HG03571 (cell line): ENCODE results near the gene ACOT8.
"Not testable (repeated sequence)": the region's sequence is repeated elsewhere in the genome, so short reads cannot be mapped to it uniquely, and the experiment has no call there.

ENCODE experiments used
- ATAC-seq: cut with Tn5 transposase; IDR thresholded peaks from one replicate; pipeline ENCODE4 v1.9.1; 2021; ENCODE audit not compliant: unreplicated experiment

ACOT8 gene

DNA sequence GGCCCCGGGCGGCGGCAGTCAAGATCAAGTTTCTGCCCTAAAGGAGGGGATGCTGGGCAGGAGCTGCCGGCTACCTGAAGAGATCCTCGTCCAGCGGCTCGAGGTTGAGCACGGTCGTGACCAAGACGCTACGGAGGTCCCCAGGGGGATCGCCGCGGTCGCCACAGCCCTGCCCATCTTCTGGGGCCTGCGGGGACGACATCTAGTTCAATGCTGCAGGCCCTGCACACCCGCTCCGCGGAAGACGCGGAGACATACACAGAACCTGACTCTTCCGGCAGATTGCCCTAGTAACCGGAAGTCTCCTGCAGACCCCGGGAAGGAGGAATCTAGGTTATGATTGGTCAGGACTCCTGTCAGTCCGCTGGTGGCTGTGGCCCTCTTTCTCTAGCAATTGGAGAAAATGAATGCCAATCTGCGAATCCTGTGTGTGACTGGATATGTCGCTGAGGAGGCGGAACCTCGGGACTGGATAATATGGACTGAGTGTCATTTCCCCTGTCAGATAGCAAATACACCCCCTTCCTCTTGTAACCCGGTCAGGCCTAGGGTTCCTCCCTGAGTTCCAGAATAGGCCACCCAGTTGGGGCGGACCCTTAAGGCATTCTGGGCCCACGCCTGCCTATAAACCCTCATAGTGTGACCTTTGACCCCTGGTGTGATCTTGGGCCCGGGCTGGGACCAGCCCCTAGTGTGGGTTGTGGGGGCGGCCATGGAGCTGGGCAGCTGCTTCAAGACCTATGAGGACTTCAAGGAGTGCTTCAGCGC lies at the start of gene ACOT8, which contains the start of gene ZSWIM3:
ACOT8 (minus strand) TSS at position 279 of the 768 bp plus-strand sequence; CDS start at position 202, 77 bp downstream.
ZSWIM3 (plus strand) TSS at position 501 of the 768 bp plus-strand sequence; CDS start at position 713, 212 bp downstream.
- ATAC-seq: peak; percentile 89

DNA sequence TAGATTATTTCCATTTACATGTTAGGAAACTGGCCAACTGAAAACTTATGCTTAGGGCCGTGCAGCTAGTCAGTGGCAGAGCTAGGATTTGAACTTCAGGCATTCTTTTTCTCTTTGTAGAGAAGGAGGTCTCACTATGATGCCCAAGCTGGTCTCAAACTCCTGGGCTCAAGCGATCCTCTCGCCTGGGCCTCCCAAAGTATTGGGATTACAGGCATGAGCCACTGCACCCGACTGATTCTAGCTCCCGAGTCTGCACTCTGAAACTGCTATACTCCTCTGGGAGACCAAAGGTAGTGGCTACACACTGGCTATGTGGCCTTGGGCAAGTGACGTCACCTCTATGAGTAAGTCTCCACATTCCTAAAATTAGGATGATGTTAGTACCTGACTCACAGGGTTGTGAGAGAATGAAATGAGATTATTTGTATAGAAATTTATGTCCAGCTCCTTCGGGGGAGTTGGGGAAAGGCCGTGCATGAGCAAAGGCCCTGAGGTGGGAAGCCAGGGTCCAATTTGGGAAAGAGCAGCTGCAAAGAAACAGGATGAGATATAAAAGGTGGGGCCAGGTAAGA lies 48.4 kb upstream of the ACOT8 start:
- ATAC-seq: no peak

DNA sequence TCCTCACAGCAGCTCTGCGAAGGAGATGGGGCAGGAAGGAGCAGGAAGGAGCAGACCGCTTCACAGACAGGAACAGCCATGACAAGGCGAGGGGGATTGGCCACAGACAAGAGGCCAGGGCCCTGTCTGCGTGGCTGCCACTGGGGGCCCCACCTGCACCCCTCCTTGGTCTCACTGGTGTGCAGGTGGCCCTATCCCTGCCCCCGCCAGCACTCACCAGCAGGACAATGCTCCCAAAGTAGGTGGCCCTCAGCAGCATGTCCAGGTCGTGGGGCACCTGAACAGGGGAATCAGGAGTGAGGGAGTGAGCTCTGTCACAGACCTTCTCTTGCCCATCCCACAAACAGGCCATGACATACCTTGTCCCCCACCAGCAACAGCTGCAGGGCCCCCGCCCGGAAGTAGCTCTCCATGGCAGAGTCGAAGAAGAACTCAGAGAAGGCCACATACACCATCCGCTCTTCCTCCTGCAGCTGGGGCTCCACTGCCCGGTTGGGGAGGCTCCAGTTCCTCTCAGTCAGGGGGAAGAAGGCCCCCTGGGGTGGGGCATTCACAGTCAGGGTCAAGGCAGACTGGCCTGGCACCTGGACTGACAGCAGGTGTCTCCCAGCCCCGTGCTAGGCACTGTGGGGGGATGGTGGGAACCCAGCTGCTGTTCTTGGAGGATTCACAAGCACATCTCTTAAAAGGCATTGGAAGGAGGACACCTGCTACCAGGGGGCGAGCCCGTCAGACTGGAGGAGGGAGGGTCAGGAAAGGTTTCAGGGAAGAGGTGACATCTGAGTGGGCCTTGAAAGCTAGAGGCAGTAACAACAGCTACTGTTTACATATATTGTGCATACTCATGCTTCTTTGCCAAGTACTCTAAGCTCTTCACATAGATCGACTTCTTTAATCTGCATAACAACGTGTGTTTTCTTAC lies 47.7 kb upstream of the ACOT8 start:
- ATAC-seq: no peak

DNA sequence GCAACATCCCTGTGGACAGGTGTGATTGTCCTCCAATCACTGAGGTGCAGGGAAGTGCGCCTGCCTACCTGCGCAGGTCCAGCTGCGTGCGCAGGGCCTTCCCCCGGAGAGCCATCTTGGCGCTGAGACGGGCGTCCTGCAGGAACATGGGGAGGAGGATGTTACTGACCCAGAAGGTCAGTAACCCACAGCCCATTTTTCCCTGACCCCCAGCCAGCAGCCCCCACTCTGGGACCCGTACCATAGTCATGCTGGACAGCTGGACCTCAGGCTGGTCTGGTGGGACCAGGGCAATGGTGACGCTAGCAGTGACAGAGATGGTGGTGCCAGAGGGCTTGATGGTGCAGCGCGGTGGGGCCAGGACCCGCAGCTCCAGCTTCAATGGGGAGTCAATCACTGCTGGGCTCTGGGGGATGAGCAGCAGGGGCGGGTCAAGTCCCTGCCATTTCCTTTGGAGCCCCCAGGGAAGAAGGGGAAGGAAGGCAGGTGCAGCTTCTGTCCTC lies 45.1 kb upstream of the ACOT8 start:
- no peak for ATAC-seq

DNA sequence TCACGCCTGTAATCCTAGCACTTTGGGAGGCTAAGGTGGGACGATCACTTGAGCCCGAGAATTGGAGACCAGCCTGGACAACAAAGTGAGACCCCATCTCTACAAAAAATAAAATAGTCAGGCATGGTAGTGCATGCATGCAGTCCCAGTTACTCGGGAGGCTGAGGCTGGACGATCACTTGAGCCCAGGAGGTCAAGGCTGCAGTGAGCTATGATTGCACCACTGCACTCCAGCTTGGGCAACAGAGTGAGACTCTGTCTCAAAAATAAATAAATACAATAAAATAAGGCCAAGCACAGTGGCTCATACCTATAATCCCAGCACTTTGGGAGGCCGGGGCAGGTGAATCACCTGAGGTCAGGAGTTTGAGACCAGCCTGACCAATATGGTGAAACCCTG lies 44.1 kb upstream of the ACOT8 start:
- ATAC-seq: not testable (repeated sequence)

DNA sequence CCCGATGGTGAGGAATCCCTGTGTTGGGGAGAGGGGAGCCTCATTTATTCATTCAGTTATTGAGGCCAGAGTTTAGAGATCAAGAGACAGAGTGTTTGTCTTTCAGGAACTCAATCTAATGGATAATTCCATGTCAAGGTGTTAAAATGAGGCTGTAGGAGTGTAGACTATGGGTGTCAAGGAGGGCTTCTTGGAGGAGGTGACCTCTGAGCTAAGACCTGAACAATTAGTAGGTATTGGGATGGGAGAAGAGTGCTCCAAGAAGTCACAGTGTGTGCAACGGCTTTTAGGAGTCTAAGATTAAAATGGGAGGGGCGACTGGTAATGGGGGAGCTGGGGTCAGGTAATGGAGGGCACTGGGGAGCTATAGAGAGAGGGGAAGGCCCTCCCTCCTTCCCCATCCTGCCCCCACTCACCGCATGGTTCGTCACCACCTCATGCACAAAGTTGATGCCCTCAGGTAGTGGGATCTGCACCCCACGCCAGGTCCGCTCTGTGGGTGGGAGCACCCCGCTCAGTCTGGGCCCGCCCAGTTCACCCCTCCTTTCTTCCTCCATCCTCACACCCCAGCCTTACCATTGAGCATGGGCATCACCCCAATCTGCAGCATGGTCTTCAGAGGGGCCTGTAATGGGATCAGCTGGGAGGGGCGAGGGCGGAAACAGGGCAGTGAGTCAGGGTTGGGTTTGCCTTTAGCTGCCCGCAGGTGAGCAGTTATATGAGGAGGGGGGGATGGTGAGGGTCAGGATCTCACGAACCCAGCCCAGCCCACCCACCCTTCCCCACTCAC lies 42.0 kb upstream of the ACOT8 start:
- ATAC-seq: no peak

DNA sequence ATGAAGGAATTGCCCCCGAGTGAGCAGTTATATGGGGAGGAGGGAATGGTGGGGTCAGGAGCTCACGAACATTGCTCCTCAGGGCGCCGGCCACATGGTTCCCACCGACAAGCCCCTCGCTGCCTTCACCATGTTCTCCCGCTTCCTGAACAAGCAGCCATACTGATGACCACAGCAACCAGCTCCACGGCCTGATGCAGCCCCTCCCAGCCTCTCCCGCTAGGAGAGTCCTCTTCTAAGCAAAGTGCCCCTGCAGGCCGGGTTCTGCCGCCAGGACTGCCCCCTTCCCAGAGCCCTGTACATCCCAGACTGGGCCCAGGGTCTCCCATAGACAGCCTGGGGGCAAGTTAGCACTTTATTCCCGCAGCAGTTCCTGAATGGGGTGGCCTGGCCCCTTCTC lies 41.1 kb upstream of the ACOT8 start:
- no peak for ATAC-seq

DNA sequence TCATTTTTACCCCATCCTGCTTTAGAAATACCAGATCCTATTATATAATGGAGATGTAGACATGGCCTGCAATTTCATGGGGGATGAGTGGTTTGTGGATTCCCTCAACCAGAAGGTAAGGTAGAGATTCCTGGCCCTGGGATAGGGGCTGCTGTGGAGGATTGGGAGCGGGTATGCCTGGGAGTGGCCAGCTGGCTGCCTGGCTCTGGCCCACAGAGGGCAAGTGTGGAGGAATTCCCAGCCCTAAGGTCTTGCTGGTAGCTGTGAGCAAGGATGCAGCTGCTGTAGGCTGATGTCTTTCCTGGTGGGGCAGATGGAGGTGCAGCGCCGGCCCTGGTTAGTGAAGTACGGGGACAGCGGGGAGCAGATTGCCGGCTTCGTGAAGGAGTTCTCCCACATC lies 40.5 kb upstream of the ACOT8 start:
- ATAC-seq: no peak

DNA sequence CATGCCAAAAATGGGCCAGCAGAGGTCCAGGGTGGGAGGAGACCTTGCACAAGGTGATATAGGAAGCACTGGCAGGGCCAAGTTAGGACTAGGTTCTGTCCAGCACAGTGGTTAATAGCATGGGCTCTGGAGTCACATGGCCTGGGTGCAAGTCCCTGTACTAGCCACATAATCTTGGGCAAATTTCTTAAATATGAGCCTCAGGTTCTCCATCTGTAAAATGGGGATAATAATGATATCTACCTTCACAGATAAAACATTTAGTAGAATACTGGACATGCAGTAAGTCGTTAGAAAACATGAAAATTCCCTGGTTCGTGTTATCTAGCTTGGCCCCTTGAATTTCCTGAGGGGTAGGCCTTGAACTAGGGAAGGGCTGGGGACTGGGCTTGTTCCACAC lies 40.1 kb upstream of the ACOT8 start:
- ATAC-seq: no peak

DNA sequence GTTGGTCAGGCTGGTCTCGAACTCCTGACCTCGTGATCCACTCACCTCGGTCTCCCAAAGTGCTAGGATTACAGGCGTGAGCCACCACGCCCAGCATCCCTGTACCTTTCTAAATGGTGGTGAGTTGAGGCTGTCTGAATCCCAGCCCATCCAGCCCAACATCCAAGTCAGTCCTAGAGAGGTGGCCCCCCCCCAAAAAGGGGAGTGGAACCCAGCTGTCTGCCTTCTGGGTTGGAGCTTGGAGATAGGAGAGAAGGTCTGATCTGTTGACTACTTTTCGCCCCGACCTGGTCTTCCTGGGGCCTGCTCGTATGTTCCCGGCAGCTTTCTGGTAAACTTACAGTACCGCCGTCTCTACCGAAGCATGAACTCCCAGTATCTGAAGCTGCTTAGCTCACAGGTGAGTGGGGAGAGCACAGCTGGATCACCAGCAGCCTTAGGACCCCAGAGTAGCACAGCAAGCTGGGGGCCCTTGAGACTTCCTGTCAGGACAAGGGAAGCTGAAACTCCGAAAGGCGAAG lies 39.5 kb upstream of the ACOT8 start:
- no peak for ATAC-seq

DNA sequence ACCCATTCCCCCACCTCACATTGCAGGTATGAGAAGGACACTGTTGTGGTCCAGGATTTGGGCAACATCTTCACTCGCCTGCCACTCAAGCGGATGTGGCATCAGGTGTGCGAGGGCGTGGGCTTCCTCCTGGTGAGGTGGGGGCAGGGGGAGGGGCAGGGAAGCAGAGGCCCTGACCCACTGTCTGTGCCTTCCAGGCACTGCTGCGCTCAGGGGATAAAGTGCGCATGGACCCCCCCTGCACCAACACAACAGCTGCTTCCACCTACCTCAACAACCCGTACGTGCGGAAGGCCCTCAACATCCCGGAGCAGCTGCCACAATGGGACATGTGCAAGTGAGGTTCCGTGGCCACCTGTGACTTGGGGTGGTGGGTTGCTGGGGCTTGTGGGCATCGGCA lies 37.6 kb upstream of the ACOT8 start:
- ATAC-seq: no peak

DNA sequence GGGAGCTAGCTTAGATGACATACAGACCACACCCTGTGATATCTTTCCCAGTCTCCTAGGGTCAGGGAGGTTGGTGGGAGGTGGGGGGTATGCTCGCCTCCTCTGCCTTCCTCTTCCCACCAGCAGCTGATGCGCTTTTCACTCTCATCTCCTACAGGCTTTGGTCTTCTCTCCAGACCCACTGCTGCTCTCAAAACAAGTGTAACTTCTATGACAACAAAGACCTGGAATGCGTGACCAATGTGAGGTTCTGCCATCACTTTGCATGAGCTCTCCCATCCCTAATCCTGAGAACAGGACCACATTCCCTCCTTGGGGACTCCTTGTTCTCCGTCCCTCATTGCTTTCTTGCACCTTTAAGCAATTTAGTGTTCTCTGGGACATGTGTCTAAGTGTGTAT lies 36.6 kb upstream of the ACOT8 start:
- ATAC-seq: no peak

DNA sequence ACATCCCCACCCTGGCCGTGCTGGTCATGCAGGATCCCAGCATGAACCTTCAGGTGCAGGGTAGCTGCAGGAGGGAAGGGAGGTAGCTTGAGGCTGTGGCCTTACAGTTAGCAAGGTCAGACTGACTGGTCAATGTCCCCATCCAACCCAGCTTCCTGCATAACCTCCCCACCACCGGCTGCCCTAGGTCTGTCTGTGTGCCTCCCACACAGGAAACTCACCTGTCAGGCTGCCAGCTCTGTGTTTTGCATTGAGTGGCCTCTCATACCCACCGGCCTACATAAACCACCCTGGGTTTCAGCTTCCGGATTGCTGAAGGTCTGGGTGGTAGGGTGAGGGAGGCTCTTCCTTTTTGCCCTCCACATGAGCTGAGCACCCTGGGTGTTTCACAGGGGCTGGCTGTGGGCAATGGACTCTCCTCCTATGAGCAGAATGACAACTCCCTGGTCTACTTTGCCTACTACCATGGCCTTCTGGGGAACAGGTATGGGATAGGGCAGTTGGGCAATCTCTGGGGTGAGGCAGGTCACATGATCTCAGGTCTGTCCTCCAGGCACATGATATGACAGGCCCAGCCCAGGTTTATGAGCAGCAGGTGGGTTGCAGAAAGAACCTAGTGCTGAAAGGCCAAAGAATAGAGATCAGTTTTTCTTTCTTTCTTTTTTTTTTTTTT lies 35.8 kb upstream of the ACOT8 start:
- ATAC-seq: no peak

DNA sequence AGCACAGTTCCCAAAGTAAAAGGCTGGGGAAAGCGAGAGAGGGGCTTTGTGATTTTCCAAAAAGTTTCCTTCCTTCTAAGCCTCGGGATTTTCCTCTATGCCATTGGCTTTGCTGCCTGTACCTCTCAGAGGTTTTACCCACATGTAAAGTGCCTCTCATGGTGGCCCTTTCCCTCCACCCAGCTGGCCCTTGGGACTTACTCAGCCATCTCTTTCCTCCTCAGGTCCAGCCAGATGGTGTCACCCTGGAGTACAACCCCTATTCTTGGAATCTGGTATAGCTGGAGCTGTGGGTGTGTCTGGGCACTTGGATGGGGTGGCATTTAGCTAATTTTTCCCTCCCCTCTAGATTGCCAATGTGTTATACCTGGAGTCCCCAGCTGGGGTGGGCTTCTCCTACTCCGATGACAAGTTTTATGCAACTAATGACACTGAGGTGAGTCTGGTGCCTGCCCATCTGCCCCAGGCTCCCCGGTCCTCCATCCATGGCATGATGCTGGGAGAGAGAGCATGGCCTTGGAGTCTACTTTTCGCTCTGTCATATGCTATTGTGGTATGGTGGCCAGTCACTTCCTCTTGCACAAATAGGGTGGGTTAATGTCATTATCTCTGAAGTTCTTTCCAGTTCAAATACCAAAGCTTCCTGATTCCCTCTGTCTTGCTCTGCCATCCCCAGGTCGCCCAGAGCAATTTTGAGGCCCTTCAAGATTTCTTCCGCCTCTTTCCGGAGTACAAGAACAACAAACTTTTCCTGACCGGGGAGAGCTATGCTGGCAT lies 35.0 kb upstream of the ACOT8 start:
- ATAC-seq: no peak

DNA sequence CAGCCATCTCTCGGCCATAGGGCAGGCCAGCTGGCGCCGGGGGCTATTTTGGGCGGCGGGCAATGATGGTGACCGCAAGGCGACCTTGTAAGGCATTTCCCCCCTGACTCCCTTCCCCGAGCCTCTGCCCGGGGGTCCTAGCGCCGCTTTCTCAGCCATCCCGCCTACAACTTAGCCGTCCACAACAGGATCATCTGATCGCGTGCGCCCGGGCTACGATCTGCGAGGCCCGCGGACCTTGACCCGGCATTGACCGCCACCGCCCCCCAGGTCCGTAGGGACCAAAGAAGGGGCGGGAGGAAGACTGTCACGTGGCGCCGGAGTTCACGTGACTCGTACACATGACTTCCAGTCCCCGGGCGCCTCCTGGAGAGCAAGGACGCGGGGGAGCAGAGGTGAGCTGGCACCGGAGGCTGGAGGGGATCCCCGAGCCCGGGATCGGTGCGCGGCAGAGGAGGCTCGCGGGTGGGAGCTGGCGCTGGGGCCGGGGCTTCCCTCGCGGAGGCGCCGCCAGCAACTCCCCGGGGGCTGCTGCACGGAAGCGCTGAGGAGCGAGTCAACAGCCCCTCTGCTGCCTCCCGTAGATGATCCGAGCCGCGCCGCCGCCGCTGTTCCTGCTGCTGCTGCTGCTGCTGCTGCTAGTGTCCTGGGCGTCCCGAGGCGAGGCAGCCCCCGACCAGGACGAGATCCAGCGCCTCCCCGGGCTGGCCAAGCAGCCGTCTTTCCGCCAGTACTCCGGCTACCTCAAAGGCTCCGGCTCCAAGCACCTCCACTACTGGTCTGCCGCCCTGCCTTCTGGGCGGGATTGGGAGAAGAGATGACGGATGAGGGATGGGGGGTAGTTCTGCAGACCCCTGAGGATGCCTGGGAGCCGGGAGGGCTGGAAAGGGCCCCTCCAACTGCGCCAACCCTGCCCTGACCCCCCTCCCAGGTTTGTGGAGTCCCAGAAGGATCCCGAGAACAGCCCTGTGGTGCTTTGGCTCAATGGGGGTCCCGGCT lies 34.1 kb upstream of the ACOT8 start, which contains the start of the genes CTSA and NEURL2:
CTSA (plus strand) TSS at position 351 of the 999 bp plus-strand sequence; CDS start at position 585, 234 bp downstream.
NEURL2 (minus strand) TSS at position 224 of the 999 bp plus-strand sequence; CDS start at position 7, 217 bp downstream.
- ATAC-seq: peak; percentile 71

DNA sequence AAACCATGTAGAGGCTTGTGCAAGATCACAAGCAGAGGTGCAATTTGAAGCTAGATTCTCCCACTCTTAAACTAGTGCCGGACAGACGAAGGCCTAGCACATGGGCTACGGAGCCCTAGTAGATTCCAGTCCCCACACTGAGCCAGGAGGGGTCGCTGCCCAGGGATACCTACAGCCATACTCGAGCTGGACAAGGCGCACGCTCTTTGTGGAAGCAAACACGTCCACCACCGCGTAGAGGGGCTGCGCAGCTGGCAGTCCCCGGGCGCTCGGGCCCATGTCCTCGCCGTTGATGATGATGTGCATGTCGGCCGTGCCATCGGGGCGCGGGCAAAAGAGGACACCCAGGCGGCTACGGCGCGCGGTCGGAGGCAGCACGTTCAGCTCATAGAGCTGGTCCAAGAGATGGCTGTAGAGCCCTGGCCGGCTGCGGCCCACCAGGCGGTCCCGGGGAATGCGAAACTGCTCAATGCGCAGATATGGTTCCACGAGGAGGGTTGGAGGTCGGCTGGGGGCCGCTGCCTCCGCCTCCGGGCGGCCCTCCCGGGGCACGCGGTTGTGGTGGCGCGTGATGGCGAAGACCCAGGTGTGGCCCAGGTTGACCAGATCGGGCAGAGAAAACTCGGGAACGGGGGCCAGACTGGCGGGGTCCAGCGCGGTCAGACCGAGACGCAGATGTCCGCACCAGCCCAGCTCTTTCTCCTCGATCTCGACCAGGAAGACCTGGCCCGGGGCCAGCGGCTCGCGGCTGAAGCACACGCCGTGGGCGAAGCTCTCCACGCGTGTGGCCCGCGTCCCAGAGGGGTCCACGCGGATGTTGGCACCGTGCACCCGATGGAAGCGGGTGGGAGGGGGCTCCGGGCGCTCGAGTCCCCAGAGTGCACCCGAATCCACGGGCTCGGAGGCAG lies 33.1 kb upstream of the ACOT8 start:
- ATAC-seq: no peak
